Measurements from ENCODE around the gene TRIM25.

TRIM25 gene

DNA sequence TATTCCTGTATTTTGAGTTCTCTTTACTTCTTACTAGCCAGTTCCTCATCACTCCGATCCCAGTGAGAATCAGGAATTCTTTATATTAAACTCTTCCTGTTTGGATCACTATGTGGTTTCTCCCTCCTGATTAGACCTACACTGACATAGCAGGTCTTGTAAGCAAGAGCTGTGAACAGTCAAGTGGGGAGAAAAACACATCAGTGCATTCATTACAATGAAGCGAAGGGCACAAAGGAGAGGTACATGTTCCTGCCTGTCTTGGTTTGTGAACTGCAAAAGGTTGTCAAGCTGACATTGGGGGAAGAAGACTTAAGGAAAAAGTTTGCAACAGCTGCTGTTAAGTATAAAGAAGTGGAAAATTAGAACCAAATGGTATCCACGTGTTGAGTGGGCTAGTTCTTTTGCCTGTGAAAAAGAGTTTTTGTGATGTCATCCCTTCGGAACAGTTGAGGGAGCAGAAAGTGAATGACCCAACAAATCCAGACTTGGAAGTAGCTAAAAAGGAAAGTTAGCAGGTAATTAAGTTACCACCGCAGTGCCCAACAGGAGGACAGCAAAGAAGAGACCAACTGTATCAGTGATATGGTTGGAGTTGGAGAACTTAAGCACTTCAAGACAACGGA is 23.0 kb upstream of the TRIM25 start:
- no peak overlapping the region for H3K4ac ChIP-seq (ENCODE audit: low read length)
- WGBS, 2 donors (ENCODE audit: extremely low coverage in 2 of 2, insufficient read length in 2 of 2, insufficient replicate concordance in 1 of 2): no CpG with 5 or more reads among the region's 6 CpGs

DNA sequence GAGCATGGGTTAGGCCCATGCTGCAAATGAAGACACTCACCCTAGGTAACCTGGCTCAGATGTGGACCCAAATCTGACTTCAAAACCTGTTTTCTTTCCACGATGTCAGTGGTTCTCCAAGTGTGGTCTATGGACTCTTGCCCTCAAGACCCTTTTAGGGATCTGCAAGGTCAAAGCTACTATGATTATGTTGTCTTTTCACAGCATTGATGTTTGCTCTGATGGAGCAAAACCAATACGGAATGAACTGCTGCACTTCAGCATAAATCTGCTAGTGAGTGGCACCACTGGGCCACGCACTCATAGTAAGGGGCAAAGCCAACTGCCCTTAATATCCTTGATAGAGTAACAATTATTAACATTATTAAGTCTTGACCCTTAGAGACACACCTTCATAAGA is 21.6 kb upstream of the TRIM25 start:
- no peak overlapping the region for H2BK5ac ChIP-seq (ENCODE audit: low read length)
- H2BK15ac ChIP-seq (ENCODE audit: low read length): no peak overlapping the region
- peaks cover 16 to 66% of the 10 kb centered on the region in 2 donors for H3K36me3 ChIP-seq (replicated peaks in 1 of 2; ENCODE audit: control insufficient read depth in 2 of 2, insufficient read depth in 2 of 2, low read length in 2 of 2)
- H2AK5ac ChIP-seq (ENCODE audit: low read depth, low read length): no peak overlapping the region
- H2BK120ac ChIP-seq (ENCODE audit: low read depth, low read length): no peak overlapping the region
- no peaks in the 10 kb centered on the region for H3K4me1 ChIP-seq (ENCODE audit: control insufficient read depth in 2 of 2, insufficient read depth in 1 of 2, low read depth in 1 of 2, low read length in 2 of 2)
- no peak overlapping the region for H3K4ac ChIP-seq (ENCODE audit: low read length)
- no peaks in the 10 kb centered on the region for H3K27me3 ChIP-seq (ENCODE audit: control insufficient read depth in 3 of 3, insufficient read depth in 3 of 3, low read depth in 1 of 3, low read length in 3 of 3)
- no peak overlapping the region for H3K4me3 ChIP-seq (ENCODE audit: low read length in 2 of 2)
- H3K18ac ChIP-seq (ENCODE audit: low read length): no peak overlapping the region
- no peak overlapping the region for H4K91ac ChIP-seq (ENCODE audit: low read depth, low read length, poor library complexity)
- no peak overlapping the region for H3K27ac ChIP-seq (replicated peaks; ENCODE audit: low read length)
- no peak for DNase-seq (ENCODE audit: low spot score)
- H3K23ac ChIP-seq (ENCODE audit: low read depth, low read length, poor library complexity): no peak overlapping the region
- H3K9ac ChIP-seq (ENCODE audit: low read depth, low read length, poor library complexity): no peak overlapping the region
- H3K4me2 ChIP-seq (ENCODE audit: insufficient read depth, low read length, poor library complexity, severe bottlenecking): no peak overlapping the region
- no CpG with 5 or more reads among the region's 3 CpGs for WGBS, 2 donors (ENCODE audit: extremely low coverage in 2 of 2, insufficient read length in 2 of 2, insufficient replicate concordance in 1 of 2)
- H3K79me1 ChIP-seq (ENCODE audit: low read depth, low read length): no peaks in the 10 kb centered on the region
- no peak overlapping the region for H4K8ac ChIP-seq (ENCODE audit: low read depth, low read length)
- peaks cover 2 to 12% of the 10 kb centered on the region in 2 donors for H3K9me3 ChIP-seq (replicated peaks in 1 of 2; ENCODE audit: control insufficient read depth in 2 of 2, insufficient read depth in 1 of 2, low read depth in 1 of 2, low read length in 2 of 2)
- H3K14ac ChIP-seq (ENCODE audit: low read length): no peak overlapping the region
- no peak overlapping the region for H2AFZ ChIP-seq (ENCODE audit: low read length)
- H2BK12ac ChIP-seq (ENCODE audit: low read length): no peak overlapping the region

More for the DNA sequence above, 23.0 kb upstream of the TRIM25 start:
- Histone ChIP-seq H3K23ac (ENCODE audit: low read depth, low read length, poor library complexity) (no peak overlapping the region), H2BK5ac (ENCODE audit: low read length) (no peak overlapping the region), H3K9ac (ENCODE audit: low read depth, low read length, poor library complexity) (no peak overlapping the region), H4K91ac (ENCODE audit: low read depth, low read length, poor library complexity) (no peak overlapping the region), H3K79me1 (ENCODE audit: low read depth, low read length) (no peaks in the 10 kb centered on the region), H2AK5ac (ENCODE audit: low read depth, low read length) (no peak overlapping the region), H3K4me3 (ENCODE audit: low read length in 2 of 2) (no peak overlapping the region), H3K14ac (ENCODE audit: low read length) (no peak overlapping the region), H4K8ac (ENCODE audit: low read depth, low read length) (no peak overlapping the region), H3K27me3 (ENCODE audit: control insufficient read depth in 3 of 3, insufficient read depth in 3 of 3, low read depth in 1 of 3, low read length in 3 of 3) (no peaks in the 10 kb centered on the region), H3K18ac (ENCODE audit: low read length) (no peak overlapping the region), H2AFZ (ENCODE audit: low read length) (no peak overlapping the region), H2BK120ac (ENCODE audit: low read depth, low read length) (no peak overlapping the region), H3K4me1 (ENCODE audit: control insufficient read depth in 2 of 2, insufficient read depth in 1 of 2, low read depth in 1 of 2, low read length in 2 of 2) (no peaks in the 10 kb centered on the region), H2BK12ac (ENCODE audit: low read length) (no peak overlapping the region), H2BK15ac (ENCODE audit: low read length) (no peak overlapping the region), H3K36me3 (replicated peaks in 1 of 2; ENCODE audit: control insufficient read depth in 2 of 2, insufficient read depth in 2 of 2, low read length in 2 of 2) (peaks cover 18 to 77% of the 10 kb centered on the region in 2 donors), H3K4me2 (ENCODE audit: insufficient read depth, low read length, poor library complexity, severe bottlenecking) (no peak overlapping the region), H3K27ac (replicated peaks; ENCODE audit: low read length) (no peak overlapping the region), H3K9me3 (replicated peaks in 1 of 2; ENCODE audit: control insufficient read depth in 2 of 2, insufficient read depth in 1 of 2, low read depth in 1 of 2, low read length in 2 of 2) (peaks cover 2 to 3% of the 10 kb centered on the region in 2 donors)
- DNase-seq (ENCODE audit: low spot score): no peak

DNA sequence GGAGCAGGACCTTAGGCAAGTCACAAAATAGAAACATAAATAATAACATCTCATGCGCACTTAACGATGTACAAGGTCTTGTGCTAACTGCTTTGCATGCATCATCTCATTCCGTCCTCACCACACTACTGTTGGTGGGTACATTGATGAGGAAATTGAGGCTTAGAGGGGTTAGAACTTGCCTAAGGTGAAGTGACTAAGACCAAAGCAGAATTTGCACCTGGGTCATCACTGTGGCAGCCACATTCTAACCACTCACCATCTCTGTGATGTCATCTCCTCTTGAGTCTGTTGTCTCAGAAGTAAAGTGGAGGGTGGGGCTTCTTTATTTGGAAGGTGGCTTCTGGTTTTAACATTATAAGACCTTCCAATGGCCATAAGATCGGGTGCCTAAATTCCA is 20.4 kb upstream of the TRIM25 start:
- Histone ChIP-seq H3K4ac (ENCODE audit: low read length) (no peak overlapping the region), H3K27me3 (ENCODE audit: control insufficient read depth in 3 of 3, insufficient read depth in 3 of 3, low read depth in 1 of 3, low read length in 3 of 3) (no peaks in the 10 kb centered on the region), H2BK120ac (ENCODE audit: low read depth, low read length) (no peak overlapping the region), H3K9ac (ENCODE audit: low read depth, low read length, poor library complexity) (no peak overlapping the region), H3K23ac (ENCODE audit: low read depth, low read length, poor library complexity) (no peak overlapping the region), H3K14ac (ENCODE audit: low read length) (no peak overlapping the region), H3K27ac (replicated peaks; ENCODE audit: low read length) (no peak overlapping the region), H3K4me2 (ENCODE audit: insufficient read depth, low read length, poor library complexity, severe bottlenecking) (no peak overlapping the region), H4K91ac (ENCODE audit: low read depth, low read length, poor library complexity) (no peak overlapping the region), H2BK5ac (ENCODE audit: low read length) (no peak overlapping the region), H2AK5ac (ENCODE audit: low read depth, low read length) (no peak overlapping the region), H3K4me3 (ENCODE audit: low read length in 2 of 2) (no peak overlapping the region), H3K18ac (ENCODE audit: low read length) (no peak overlapping the region), H2AFZ (ENCODE audit: low read length) (no peak overlapping the region), H2BK15ac (ENCODE audit: low read length) (no peak overlapping the region), H3K79me1 (ENCODE audit: low read depth, low read length) (no peaks in the 10 kb centered on the region), H3K4me1 (ENCODE audit: control insufficient read depth in 2 of 2, insufficient read depth in 1 of 2, low read depth in 1 of 2, low read length in 2 of 2) (no peaks in the 10 kb centered on the region), H3K36me3 (replicated peaks in 1 of 2; ENCODE audit: control insufficient read depth in 2 of 2, insufficient read depth in 2 of 2, low read length in 2 of 2) (peaks cover 16 to 55% of the 10 kb centered on the region in 2 donors), H4K8ac (ENCODE audit: low read depth, low read length) (no peak overlapping the region), H3K9me3 (replicated peaks in 1 of 2; ENCODE audit: control insufficient read depth in 2 of 2, insufficient read depth in 1 of 2, low read depth in 1 of 2, low read length in 2 of 2) (peaks cover 2 to 23% of the 10 kb centered on the region in 2 donors), H2BK12ac (ENCODE audit: low read length) (no peak overlapping the region)
- no CpG with 5 or more reads among the region's 4 CpGs for WGBS, 2 donors (ENCODE audit: extremely low coverage in 2 of 2, insufficient read length in 2 of 2, insufficient replicate concordance in 1 of 2)
- no peak for DNase-seq (ENCODE audit: low spot score)

DNA sequence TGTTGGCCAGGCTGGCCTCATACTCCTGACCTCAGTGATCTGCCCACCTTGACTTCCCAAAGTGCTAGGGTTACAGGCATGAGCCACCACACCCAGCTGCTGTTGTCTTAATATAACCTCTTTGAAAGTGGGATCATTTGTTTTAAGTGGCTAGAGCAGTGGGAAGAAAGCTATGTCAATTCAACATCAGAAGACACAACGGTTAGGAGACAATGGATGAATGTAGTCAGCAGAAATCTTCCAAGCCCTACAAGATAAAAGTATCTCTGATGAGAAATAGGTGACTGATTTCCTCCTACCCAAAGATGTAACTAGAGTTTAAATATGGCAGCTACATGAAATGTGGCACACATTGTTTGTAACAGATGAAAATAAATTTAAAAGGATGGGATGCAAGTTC is 20.0 kb upstream of the TRIM25 start:
- no peak overlapping the region for H4K8ac ChIP-seq (ENCODE audit: low read depth, low read length)
- H3K14ac ChIP-seq (ENCODE audit: low read length): no peak overlapping the region
- DNase-seq (ENCODE audit: low spot score): no peak
- no peak overlapping the region for H2BK12ac ChIP-seq (ENCODE audit: low read length)
- no peak overlapping the region for H4K91ac ChIP-seq (ENCODE audit: low read depth, low read length, poor library complexity)
- H3K18ac ChIP-seq (ENCODE audit: low read length): no peak overlapping the region
- no peak overlapping the region for H2AFZ ChIP-seq (ENCODE audit: low read length)
- H3K79me1 ChIP-seq (ENCODE audit: low read depth, low read length): no peaks in the 10 kb centered on the region
- peaks cover 16 to 50% of the 10 kb centered on the region in 2 donors for H3K36me3 ChIP-seq (replicated peaks in 1 of 2; ENCODE audit: control insufficient read depth in 2 of 2, insufficient read depth in 2 of 2, low read length in 2 of 2)
- H3K9me3 ChIP-seq (replicated peaks in 1 of 2; ENCODE audit: control insufficient read depth in 2 of 2, insufficient read depth in 1 of 2, low read depth in 1 of 2, low read length in 2 of 2): peaks cover 2 to 25% of the 10 kb centered on the region in 2 donors
- no peak overlapping the region for H2AK5ac ChIP-seq (ENCODE audit: low read depth, low read length)
- no peak overlapping the region for H3K4me2 ChIP-seq (ENCODE audit: insufficient read depth, low read length, poor library complexity, severe bottlenecking)
- no peak overlapping the region for H2BK5ac ChIP-seq (ENCODE audit: low read length)
- H3K4me3 ChIP-seq (ENCODE audit: low read length in 2 of 2): no peak overlapping the region
- H3K4me1 ChIP-seq (ENCODE audit: control insufficient read depth in 2 of 2, insufficient read depth in 1 of 2, low read depth in 1 of 2, low read length in 2 of 2): no peaks in the 10 kb centered on the region
- no peak overlapping the region for H3K27ac ChIP-seq (replicated peaks; ENCODE audit: low read length)
- H3K4ac ChIP-seq (ENCODE audit: low read length): no peak overlapping the region
- H3K23ac ChIP-seq (ENCODE audit: low read depth, low read length, poor library complexity): no peak overlapping the region
- no peaks in the 10 kb centered on the region for H3K27me3 ChIP-seq (ENCODE audit: control insufficient read depth in 3 of 3, insufficient read depth in 3 of 3, low read depth in 1 of 3, low read length in 3 of 3)
- H2BK120ac ChIP-seq (ENCODE audit: low read depth, low read length): no peak overlapping the region
- no peak overlapping the region for H3K9ac ChIP-seq (ENCODE audit: low read depth, low read length, poor library complexity)
- no CpG with 5 or more reads among the region's 1 CpG for WGBS, 2 donors (ENCODE audit: extremely low coverage in 2 of 2, insufficient read length in 2 of 2, insufficient replicate concordance in 1 of 2)
- no peak overlapping the region for H2BK15ac ChIP-seq (ENCODE audit: low read length)
